SK-N-SH (cell line): ENCODE measurements around the gene SORBS2. TPM values are rescaled to one million over a fixed set of nuclear protein-coding genes. Genes with fewer than 3 reads are reported as not detected.

Experiments
- CTCF ChIA-PET: fragments of 300-600, 350-600 bp; formaldehyde crosslinking; extraction: SDS; loops from one replicate; lab custom pipeline; 2021; lab: Yijun Ruan, JAX
- POLR2A ChIA-PET: fragments of 350-600 bp; sonication (Branson Sonifier 250); formaldehyde crosslinking; extraction: SDS; loops from one replicate; lab custom pipeline; 2020; ENCODE audit warnings: antibody characterized with exemption, inconsistent platforms; lab: Yijun Ruan, JAX
- DNase-seq: peaks from one replicate; pipeline ENCODE4 v3.0.0; 2012
- H2AFZ ChIP-seq: fragments of 200-600 bp; sonication (generic); 2 replicates; pipeline ENCODE4 v1.8.1; 2016; ENCODE audit warnings: antibody characterized with exemption, mild to moderate bottlenecking, low read depth
- H3F3A ChIP-seq: fragments of 200-600 bp; sonication (generic); replicated peaks from 2 replicates; pipeline ENCODE3; 2016; ENCODE audit warnings: antibody characterized with exemption, mild to moderate bottlenecking; ENCODE audit not compliant: insufficient read depth
- H3K27ac ChIP-seq, 2 experiments: fragments of 200-500 bp in 1 of 2; fragments of 200-600 bp in 1 of 2; sonication (Bioruptor generic) in 1 of 2; sonication (generic), shearing (Covaris generic) in 1 of 2; 2 replicates each; pipeline versions ENCODE4 v1.5.1 to v1.6.1; 2014 to 2016; ENCODE audit warnings: low read depth in 2 of 2, inconsistent platforms in 1 of 2, low read length in 1 of 2, mild to moderate bottlenecking in 1 of 2, mixed read lengths in 1 of 2
- H3K27me3 ChIP-seq: fragments of 200-600 bp; sonication (generic), shearing (Covaris generic); 2 replicates; pipeline ENCODE4 v1.6.1; 2016; ENCODE audit warnings: mixed run types; ENCODE audit not compliant: insufficient read depth
- H3K36me3 ChIP-seq, 2 experiments: fragments of 200-500 bp in 1 of 2; fragments of 200-600 bp in 1 of 2; sonication (Bioruptor generic) in 1 of 2; sonication (generic) in 1 of 2; replicated peaks in 1 of 2; 2 replicates each; pipeline versions ENCODE3 to v1.5.1; 2014 to 2016; ENCODE audit warnings: low read length in 1 of 2, mild to moderate bottlenecking in 1 of 2; ENCODE audit not compliant: insufficient read depth in 2 of 2, control insufficient read depth in 1 of 2
- H3K4me1 ChIP-seq, 2 experiments: fragments of 200-500 bp in 1 of 2; fragments of 200-600 bp in 1 of 2; sonication (Bioruptor generic) in 1 of 2; sonication (generic), shearing (Covaris generic) in 1 of 2; 2 replicates each; pipeline versions ENCODE4 v1.5.1 to v1.6.1; 2014 to 2016; ENCODE audit warnings: low read depth in 1 of 2, low read length in 1 of 2, mixed run types in 1 of 2; ENCODE audit not compliant: insufficient read depth in 2 of 2, control insufficient read depth in 1 of 2
- H3K4me2 ChIP-seq: fragments of 200-600 bp; sonication (generic), shearing (Covaris generic); 2 replicates; pipeline ENCODE4 v1.6.1; 2017; ENCODE audit warnings: mixed run types
- H3K4me3 ChIP-seq, 2 experiments: fragments of 200-500 bp in 1 of 2; fragments of 200-600 bp in 1 of 2; sonication (Bioruptor generic) in 1 of 2; sonication (generic), shearing (Covaris generic) in 1 of 2; 2 replicates each; pipeline versions ENCODE4 v1.5.1 to v1.8.1; 2014 to 2016; ENCODE audit warnings: low read depth in 2 of 2, inconsistent platforms in 1 of 2, low read length in 1 of 2, mild to moderate bottlenecking in 1 of 2, mixed read lengths in 1 of 2, moderate library complexity in 1 of 2
- H3K79me2 ChIP-seq: fragments of 200-600 bp; sonication (generic); 2 replicates; pipeline ENCODE4 v1.8.1; 2017; ENCODE audit warnings: mild to moderate bottlenecking; ENCODE audit not compliant: insufficient read depth
- H3K9ac ChIP-seq: fragments of 200-600 bp; sonication (generic); 2 replicates; pipeline ENCODE4 v1.6.1; 2017; ENCODE audit warnings: mixed run types
- H3K9me2 ChIP-seq: fragments of 200-600 bp; sonication (generic); 2 replicates; pipeline ENCODE4 v1.6.1; 2017; ENCODE audit warnings: mixed run types
- H3K9me3 ChIP-seq: fragments of 200-600 bp; sonication (generic); 2 replicates; pipeline ENCODE4 v1.6.1; 2017; ENCODE audit warnings: mixed run types, mild to moderate bottlenecking, moderate library complexity
- H4K20me1 ChIP-seq: fragments of 200-600 bp; sonication (generic); 2 replicates; pipeline ENCODE4 v1.6.1; 2017; ENCODE audit warnings: mild to moderate bottlenecking, mixed run types; ENCODE audit not compliant: insufficient read depth
- EZH2phosphoT487 ChIP-seq: fragments of 200-600 bp; sonication (generic); IDR thresholded peaks from 2 replicates; pipeline ENCODE4 v1.6.1; 2017; ENCODE audit warnings: low read depth, mixed run types, mild to moderate bottlenecking, antibody characterized with exemption, moderate library complexity, borderline replicate concordance
- JUND ChIP-seq: IDR thresholded peaks from 2 replicates; pipeline ENCODE4 v1.4.0; 2012
- NFIC ChIP-seq: IDR thresholded peaks from 2 replicates; pipeline ENCODE4 v1.4.0; 2012; ENCODE audit warnings: borderline replicate concordance
- POLR2AphosphoS5 ChIP-seq: IDR thresholded peaks from 2 replicates; pipeline ENCODE4 v1.6.1; 2012; ENCODE audit warnings: low read depth, low read length
- RCOR1 ChIP-seq: fragments of 150-350 bp; IDR thresholded peaks from 2 replicates; pipeline ENCODE4 v1.6.1; 2017; ENCODE audit warnings: antibody characterized with exemption, low read length
- WGBS: methylation state at CpG from one replicate; pipeline ENCODE4 v1.1.6; 2017; ENCODE audit warnings: low lambda C conversion rate; 5-methylcytosine and 5-hydroxymethylcytosine counted together
- polyA plus RNA-seq, 3 experiments: library from polyadenylated mRNA; depleted of rRNA; stranded (reverse); fragments of >200 nt; gene quantifications; 2 replicates each; pipeline ENCODE4 v1.2.3, GENCODE V29; 2012
- TF ChIP-seq, protein P1 (sequence below): IDR thresholded peaks from 2 replicates; pipeline ENCODE4; 2012
- TF ChIP-seq, protein P2 (sequence below): fragments of 150-350 bp; IDR thresholded peaks from 2 replicates; pipeline ENCODE4 v1.6.1; 2017; ENCODE audit warnings: antibody characterized with exemption, low read length, low read depth, borderline replicate concordance
- TF ChIP-seq, protein P3 (sequence below): IDR thresholded peaks from 2 replicates; pipeline ENCODE4 v1.4.0; 2012; ENCODE audit warnings: low read depth, borderline replicate concordance
- TF ChIP-seq, protein P4 (sequence below): fragments of 150-350 bp; IDR thresholded peaks from 2 replicates; pipeline ENCODE4 v1.6.1; 2016; ENCODE audit warnings: mild to moderate bottlenecking, low read depth, low read length
- TF ChIP-seq, protein P5 (sequence below): IDR thresholded peaks from 2 replicates; pipeline ENCODE4 v1.4.0; 2012; ENCODE audit warnings: low read depth, borderline replicate concordance

SORBS2 gene
- polyA plus RNA-seq, 1 of the 3 experiments (the other 2 are of a cell fraction) = 2.5 TPM

DNA sequence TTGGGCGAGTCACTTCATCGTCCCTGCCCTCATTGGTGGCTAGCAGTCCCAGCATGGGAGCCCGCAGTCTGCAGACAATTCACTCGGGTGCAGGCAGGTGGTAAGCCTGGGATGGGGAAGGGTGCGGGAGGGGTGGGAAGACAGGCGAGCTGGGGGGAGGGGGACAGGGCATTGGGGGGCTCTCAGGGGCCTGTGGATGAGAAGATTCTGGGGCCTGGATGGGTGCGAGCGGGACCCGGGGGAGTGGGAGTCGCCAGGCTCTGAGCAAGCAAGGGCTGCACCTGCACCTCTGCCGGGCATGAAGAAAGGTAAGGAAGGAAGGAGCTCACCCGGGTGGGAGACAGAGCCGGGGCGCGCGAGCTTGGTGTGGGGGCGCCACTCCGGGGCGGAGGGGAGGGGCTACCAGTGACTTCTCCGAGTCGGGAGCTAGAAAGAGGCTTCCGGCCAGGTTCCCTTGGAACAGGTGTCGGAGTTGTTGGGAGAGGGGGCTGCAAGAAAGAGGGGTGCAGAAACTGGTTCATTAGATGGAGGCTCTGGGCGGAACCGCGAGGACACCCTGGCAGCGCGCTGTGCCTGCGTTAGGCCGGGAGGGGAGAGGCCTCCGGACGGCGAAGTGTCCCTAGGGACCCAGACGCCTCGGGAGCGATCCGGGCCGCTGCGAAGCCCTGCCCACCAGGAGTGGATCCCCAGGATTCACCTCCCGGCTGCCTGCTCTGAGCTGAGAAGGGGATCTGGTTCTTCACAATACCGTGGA is 173.3 kb downstream of the SORBS2 start:
- Histone ChIP-seq H3K27me3 (no peaks in the 10 kb centered on the region), H3K4me2 (no peak overlapping the region), H3F3A (no peaks in the 10 kb centered on the region), H2AFZ (no peak overlapping the region), H3K27ac (peak overlapping the region in 1 of 2 experiments; percentile 73; a peak in 2 of 4 replicates), H3K4me3 (no peak overlapping the region), H3K4me1 (peaks cover 0 to 17% of the 10 kb centered on the region in 2 experiments; a peak in 2 of 4 replicates), H4K20me1 (no peaks in the 10 kb centered on the region), H3K9me2 (no peaks in the 10 kb centered on the region), H3K36me3 (no peaks in the 10 kb centered on the region), H3K9me3 (no peaks in the 10 kb centered on the region), H3K79me2 (no peaks in the 10 kb centered on the region), H3K9ac (no peak overlapping the region)
- TF ChIP-seq, protein P1, sequence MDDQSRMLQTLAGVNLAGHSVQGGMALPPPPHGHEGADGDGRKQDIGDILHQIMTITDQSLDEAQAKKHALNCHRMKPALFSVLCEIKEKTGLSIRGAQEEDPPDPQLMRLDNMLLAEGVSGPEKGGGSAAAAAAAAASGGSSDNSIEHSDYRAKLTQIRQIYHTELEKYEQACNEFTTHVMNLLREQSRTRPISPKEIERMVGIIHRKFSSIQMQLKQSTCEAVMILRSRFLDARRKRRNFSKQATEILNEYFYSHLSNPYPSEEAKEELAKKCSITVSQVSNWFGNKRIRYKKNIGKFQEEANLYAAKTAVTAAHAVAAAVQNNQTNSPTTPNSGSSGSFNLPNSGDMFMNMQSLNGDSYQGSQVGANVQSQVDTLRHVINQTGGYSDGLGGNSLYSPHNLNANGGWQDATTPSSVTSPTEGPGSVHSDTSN = no peak
- TF ChIP-seq NFIC = no peak
- no peak for TF ChIP-seq JUND
- TF ChIP-seq, protein P2, sequence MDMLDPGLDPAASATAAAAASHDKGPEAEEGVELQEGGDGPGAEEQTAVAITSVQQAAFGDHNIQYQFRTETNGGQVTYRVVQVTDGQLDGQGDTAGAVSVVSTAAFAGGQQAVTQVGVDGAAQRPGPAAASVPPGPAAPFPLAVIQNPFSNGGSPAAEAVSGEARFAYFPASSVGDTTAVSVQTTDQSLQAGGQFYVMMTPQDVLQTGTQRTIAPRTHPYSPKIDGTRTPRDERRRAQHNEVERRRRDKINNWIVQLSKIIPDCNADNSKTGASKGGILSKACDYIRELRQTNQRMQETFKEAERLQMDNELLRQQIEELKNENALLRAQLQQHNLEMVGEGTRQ = no peak
- TF ChIP-seq EZH2phosphoT487 = no peak
- TF ChIP-seq, protein P3, sequence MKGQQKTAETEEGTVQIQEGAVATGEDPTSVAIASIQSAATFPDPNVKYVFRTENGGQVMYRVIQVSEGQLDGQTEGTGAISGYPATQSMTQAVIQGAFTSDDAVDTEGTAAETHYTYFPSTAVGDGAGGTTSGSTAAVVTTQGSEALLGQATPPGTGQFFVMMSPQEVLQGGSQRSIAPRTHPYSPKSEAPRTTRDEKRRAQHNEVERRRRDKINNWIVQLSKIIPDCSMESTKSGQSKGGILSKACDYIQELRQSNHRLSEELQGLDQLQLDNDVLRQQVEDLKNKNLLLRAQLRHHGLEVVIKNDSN = no peak
- TF ChIP-seq RCOR1 = no peak
- TF ChIP-seq, protein P4, sequence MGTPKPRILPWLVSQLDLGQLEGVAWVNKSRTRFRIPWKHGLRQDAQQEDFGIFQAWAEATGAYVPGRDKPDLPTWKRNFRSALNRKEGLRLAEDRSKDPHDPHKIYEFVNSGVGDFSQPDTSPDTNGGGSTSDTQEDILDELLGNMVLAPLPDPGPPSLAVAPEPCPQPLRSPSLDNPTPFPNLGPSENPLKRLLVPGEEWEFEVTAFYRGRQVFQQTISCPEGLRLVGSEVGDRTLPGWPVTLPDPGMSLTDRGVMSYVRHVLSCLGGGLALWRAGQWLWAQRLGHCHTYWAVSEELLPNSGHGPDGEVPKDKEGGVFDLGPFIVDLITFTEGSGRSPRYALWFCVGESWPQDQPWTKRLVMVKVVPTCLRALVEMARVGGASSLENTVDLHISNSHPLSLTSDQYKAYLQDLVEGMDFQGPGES = no peak
- no peak for TF ChIP-seq POLR2AphosphoS5
- TF ChIP-seq, protein P5, sequence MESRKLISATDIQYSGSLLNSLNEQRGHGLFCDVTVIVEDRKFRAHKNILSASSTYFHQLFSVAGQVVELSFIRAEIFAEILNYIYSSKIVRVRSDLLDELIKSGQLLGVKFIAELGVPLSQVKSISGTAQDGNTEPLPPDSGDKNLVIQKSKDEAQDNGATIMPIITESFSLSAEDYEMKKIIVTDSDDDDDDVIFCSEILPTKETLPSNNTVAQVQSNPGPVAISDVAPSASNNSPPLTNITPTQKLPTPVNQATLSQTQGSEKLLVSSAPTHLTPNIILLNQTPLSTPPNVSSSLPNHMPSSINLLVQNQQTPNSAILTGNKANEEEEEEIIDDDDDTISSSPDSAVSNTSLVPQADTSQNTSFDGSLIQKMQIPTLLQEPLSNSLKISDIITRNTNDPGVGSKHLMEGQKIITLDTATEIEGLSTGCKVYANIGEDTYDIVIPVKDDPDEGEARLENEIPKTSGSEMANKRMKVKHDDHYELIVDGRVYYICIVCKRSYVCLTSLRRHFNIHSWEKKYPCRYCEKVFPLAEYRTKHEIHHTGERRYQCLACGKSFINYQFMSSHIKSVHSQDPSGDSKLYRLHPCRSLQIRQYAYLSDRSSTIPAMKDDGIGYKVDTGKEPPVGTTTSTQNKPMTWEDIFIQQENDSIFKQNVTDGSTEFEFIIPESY = no peak
- peak; percentile 71 for DNase-seq
- WGBS = 78% methylated on average over 35 of the region's 41 CpGs
- CTCF ChIA-PET = interaction anchor here (0.6 to 6.8 kb wide), 9 partner anchors 13 to 399 kb away, joined by 3 to 128 read pairs (median 6); no protein-coding TSS in a partner anchor
- POLR2A ChIA-PET = no interaction called here
